Astrocyte (in vitro differentiated cells and primary cell): ENCODE measurements around the gene NCAPD2. TPM values are rescaled to one million over a fixed set of nuclear protein-coding genes. Genes with fewer than 3 reads are reported as not detected.

Experiments
- DNase-seq: peaks from one replicate; pipeline ENCODE4 v3.0.0-alpha.2; 2010; ENCODE audit warnings: low read depth
- FAIRE-seq: peaks from 2 replicates; lab custom pipeline; 2011; peaks lifted over from hg19 to GRCh38; lab: Jason Lieb, UNC
- H2AFZ ChIP-seq: 2 replicates; pipeline ENCODE4 v1.6.0; 2012; ENCODE audit warnings: low read depth, low read length, inconsistent platforms
- H3K27ac ChIP-seq: 2 replicates; pipeline ENCODE4 v1.5.1; 2011; ENCODE audit warnings: low read depth, low read length, inconsistent platforms
- H3K27me3 ChIP-seq: 2 replicates; pipeline ENCODE4 v1.6.0; 2011; ENCODE audit warnings: low read length, inconsistent platforms; ENCODE audit not compliant: insufficient read depth
- H3K36me3 ChIP-seq: 2 replicates; pipeline ENCODE4 v1.5.1; 2011; ENCODE audit warnings: low read length, inconsistent platforms; ENCODE audit not compliant: insufficient read depth
- H3K4me1 ChIP-seq: 2 replicates; pipeline ENCODE4 v1.5.1; 2011; ENCODE audit warnings: low read length, inconsistent platforms; ENCODE audit not compliant: insufficient read depth
- H3K4me2 ChIP-seq: 2 replicates; pipeline ENCODE4 v1.6.0; 2012; ENCODE audit warnings: low read length, inconsistent platforms
- H3K4me3 ChIP-seq: 2 replicates; pipeline ENCODE4 v1.5.1; 2011; ENCODE audit warnings: low read depth, mild to moderate bottlenecking, low read length, inconsistent platforms; ENCODE audit not compliant: insufficient read depth
- H3K79me2 ChIP-seq: 2 replicates; pipeline ENCODE4 v1.6.0; 2012; ENCODE audit warnings: mild to moderate bottlenecking, low read length, inconsistent platforms; ENCODE audit not compliant: insufficient read depth
- H3K9ac ChIP-seq: 2 replicates; pipeline ENCODE4 v1.6.0; 2012; ENCODE audit warnings: mild to moderate bottlenecking, low read length, inconsistent platforms
- H3K9me3 ChIP-seq: 2 replicates; pipeline ENCODE4 v1.5.1; 2012; ENCODE audit warnings: low read depth, mild to moderate bottlenecking, low read length, inconsistent platforms; ENCODE audit not compliant: insufficient read depth
- H4K20me1 ChIP-seq: 2 replicates; pipeline ENCODE4 v1.6.0; 2012; ENCODE audit warnings: low read length, inconsistent platforms; ENCODE audit not compliant: insufficient read depth
- H3K27ac Mint-ChIP-seq: one replicate; pipeline ENCODE4 v1.8.0; 2021; ENCODE audit warnings: mild to moderate bottlenecking, mixed read lengths; ENCODE audit not compliant: unreplicated experiment
- H3K27me3 Mint-ChIP-seq: one replicate; pipeline ENCODE4 v1.8.0; 2021; ENCODE audit warnings: low read depth, mixed read lengths; ENCODE audit not compliant: unreplicated experiment
- H3K36me3 Mint-ChIP-seq: one replicate; pipeline ENCODE4 v1.8.0; 2021; ENCODE audit warnings: low read depth, mixed read lengths; ENCODE audit not compliant: unreplicated experiment
- H3K4me1 Mint-ChIP-seq: one replicate; pipeline ENCODE4 v1.8.0; 2021; ENCODE audit warnings: low read depth, mixed read lengths; ENCODE audit not compliant: unreplicated experiment
- H3K4me3 Mint-ChIP-seq: one replicate; pipeline ENCODE4 v1.8.0; 2021; ENCODE audit warnings: mild to moderate bottlenecking, moderate library complexity, mixed read lengths; ENCODE audit not compliant: unreplicated experiment
- H3K9me3 Mint-ChIP-seq: one replicate; pipeline ENCODE4 v1.8.0; 2021; ENCODE audit warnings: mild to moderate bottlenecking, mixed read lengths; ENCODE audit not compliant: unreplicated experiment
- CTCF ChIP-seq: IDR thresholded peaks from 2 replicates; pipeline ENCODE4 v1.5.1; 2011; ENCODE audit warnings: low read depth, mild to moderate bottlenecking, inconsistent platforms, low read length, moderate library complexity; ENCODE audit not compliant: insufficient read depth
- EZH2 ChIP-seq: IDR thresholded peaks from 2 replicates; pipeline ENCODE4 v1.6.1; 2012; ENCODE audit warnings: mild to moderate bottlenecking, low read length, inconsistent platforms; ENCODE audit not compliant: insufficient read depth
- total RNA-seq: library from RNA; stranded (reverse); gene quantifications from 2 replicates; pipeline ENCODE4 v1.2.1, GENCODE V29; 2021

NCAPD2 gene
- total RNA-seq, 1 donor from 2014 or later, result 18.6 TPM

DNA sequence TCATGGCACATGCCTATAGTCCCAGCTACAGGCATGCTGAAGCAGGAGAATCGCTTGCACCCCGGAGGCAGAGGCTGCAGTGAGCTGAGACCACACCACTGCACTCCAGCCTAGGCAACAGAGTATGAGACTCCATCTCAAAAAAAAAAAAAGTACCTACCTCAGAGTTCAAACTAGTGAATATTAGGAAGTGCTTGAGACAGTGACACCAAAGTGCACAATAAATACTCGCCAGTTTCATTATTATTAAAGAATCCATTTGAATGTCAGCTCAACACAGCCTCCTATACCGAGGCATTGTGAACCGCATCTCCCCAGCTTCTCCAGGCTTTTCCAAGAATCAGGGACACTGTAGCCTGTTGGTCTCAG is 45.4 kb downstream of the NCAPD2 start:
- H3K27me3 Mint-ChIP-seq, result no peaks in the 10 kb centered on the region
- FAIRE-seq (no peak), DNase-seq (no peak)

DNA sequence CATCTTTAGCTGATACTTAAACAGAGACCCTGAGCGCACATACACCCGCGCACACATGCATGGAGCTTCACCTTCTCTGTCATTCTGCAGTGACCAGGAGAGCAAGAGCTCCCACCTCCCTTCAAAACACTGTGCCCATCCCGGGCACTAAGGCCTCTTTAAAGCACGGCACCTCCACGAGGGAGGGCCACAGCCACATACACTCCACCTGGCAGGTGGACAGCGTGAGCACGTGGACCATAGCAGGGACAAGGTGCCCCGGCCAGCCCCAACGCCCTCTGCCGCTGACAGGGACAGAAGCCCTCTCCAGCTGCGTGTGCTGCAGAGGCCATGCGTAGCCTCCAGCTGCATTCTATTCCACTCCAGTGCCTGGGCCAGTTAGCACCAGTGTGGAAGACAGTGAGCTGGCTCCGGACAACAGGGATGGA is 45.8 kb downstream of the NCAPD2 start:
- peaks cover 22% of the 10 kb centered on the region for H3K4me1 Mint-ChIP-seq
- peaks cover 65% of the 10 kb centered on the region for H4K20me1 ChIP-seq
- no peak for DNase-seq

More for the DNA sequence above, 45.4 kb downstream of the NCAPD2 start:
- peak overlapping the region; percentile 89 for H3K4me3 Mint-ChIP-seq
- H3K4me1 Mint-ChIP-seq, result peaks cover 22% of the 10 kb centered on the region
- Histone ChIP-seq H3K27me3 (no peaks in the 10 kb centered on the region), H3K9me3 (no peaks in the 10 kb centered on the region), H3K36me3 (peaks cover 33% of the 10 kb centered on the region), H3K79me2 (peaks cover 53% of the 10 kb centered on the region), H3K4me3 (no peak overlapping the region), H4K20me1 (peaks cover 67% of the 10 kb centered on the region), H3K9ac (no peak overlapping the region), H3K4me2 (no peak overlapping the region), H3K27ac (no peak overlapping the region), H2AFZ (no peak overlapping the region), H3K4me1 (peaks cover 34% of the 10 kb centered on the region)
- TF ChIP-seq CTCF (no peak), EZH2 (no peak)
- peaks cover 31% of the 10 kb centered on the region for H3K36me3 Mint-ChIP-seq
- no peaks in the 10 kb centered on the region for H3K9me3 Mint-ChIP-seq
- H3K27ac Mint-ChIP-seq, result peak overlapping the region; percentile 87

More for the DNA sequence above, 45.8 kb downstream of the NCAPD2 start:
- peaks cover 34% of the 10 kb centered on the region for H3K4me1 ChIP-seq
- no peak overlapping the region for H3K4me3 ChIP-seq
- H3K36me3 ChIP-seq, result peaks cover 37% of the 10 kb centered on the region
- no peak overlapping the region for H2AFZ ChIP-seq
- H3K9me3 ChIP-seq, result no peaks in the 10 kb centered on the region
- no peak for TF ChIP-seq CTCF
- TF ChIP-seq EZH2, result no peak
- Mint-ChIP-seq H3K36me3 (peaks cover 31% of the 10 kb centered on the region), H3K9me3 (no peaks in the 10 kb centered on the region), H3K27me3 (no peaks in the 10 kb centered on the region), H3K4me3 (peak overlapping the region; percentile 89), H3K27ac (peak overlapping the region; percentile 87)
- no peak for FAIRE-seq
- no peak overlapping the region for H3K9ac ChIP-seq
- H3K27ac ChIP-seq, result peak overlapping the region; percentile 11
- H3K79me2 ChIP-seq, result peaks cover 53% of the 10 kb centered on the region
- no peaks in the 10 kb centered on the region for H3K27me3 ChIP-seq
- H3K4me2 ChIP-seq, result peak overlapping the region; percentile 45
